Activated CD8-positive, alpha-beta memory T cell treated with anti-CD3 and anti-CD28 coated beads, Interleukin-2, amount 50 U/mL, for 24 hours (primary cell): ENCODE results near the gene NRP1.
"Not testable (repeated sequence)": the region's sequence is repeated elsewhere in the genome, so short reads cannot be mapped to it uniquely, and the experiment has no call there.

Source experiments
- DNase-seq: peaks from one replicate; pipeline ENCODE4 v3.0.0-alpha.2; 2020; ENCODE audit errors: extremely low read depth

NRP1 gene

GRCh38 chr10:33334153-33334804, at the start of gene NRP1:
Gene NRP1, minus strand, starts transcription at chr10:33334667. Its CDS starts 285 bp downstream, at chr10:33334382.
- DNase-seq = no peak

- not testable (repeated sequence) for DNase-seq
Measured at GRCh38 chr10:33384201-33384600, 49.7 kb upstream of the NRP1 start.

- no peak for DNase-seq
Measured at GRCh38 chr10:33382921-33383713, 48.6 kb upstream of the NRP1 start.

GRCh38 chr10:33382216-33382600, 47.7 kb upstream of the NRP1 start:
- DNase-seq = no peak

GRCh38 chr10:33381451-33382215, 47.2 kb upstream of the NRP1 start:
- no peak for DNase-seq

GRCh38 chr10:33377658-33378025, 43.2 kb upstream of the NRP1 start:
- DNase-seq = no peak

- no peak for DNase-seq
Measured at GRCh38 chr10:33376976-33377657, 42.6 kb upstream of the NRP1 start.

- no peak for DNase-seq
Measured at GRCh38 chr10:33376476-33376875, 42.0 kb upstream of the NRP1 start.

GRCh38 chr10:33373263-33373662, 38.8 kb upstream of the NRP1 start:
- no peak for DNase-seq

GRCh38 chr10:33371234-33371633, 36.8 kb upstream of the NRP1 start:
- DNase-seq = no peak

- no peak for DNase-seq
Measured at GRCh38 chr10:33370434-33370930, 36.0 kb upstream of the NRP1 start.

GRCh38 chr10:33368086-33368485, 33.6 kb upstream of the NRP1 start:
- no peak for DNase-seq

GRCh38 chr10:33365871-33366411, 31.5 kb upstream of the NRP1 start:
- DNase-seq = no peak

GRCh38 chr10:33365301-33365700, 30.8 kb upstream of the NRP1 start:
- no peak for DNase-seq

GRCh38 chr10:33363106-33363505, 28.6 kb upstream of the NRP1 start:
- no peak for DNase-seq

- no peak for DNase-seq
Measured at GRCh38 chr10:33358016-33358415, 23.5 kb upstream of the NRP1 start.

GRCh38 chr10:33355274-33355673, 20.8 kb upstream of the NRP1 start:
- no peak for DNase-seq

- no peak for DNase-seq
Measured at GRCh38 chr10:33353853-33354252, 19.4 kb upstream of the NRP1 start.

- DNase-seq = no peak
Measured at GRCh38 chr10:33353334-33353733, 18.9 kb upstream of the NRP1 start.

GRCh38 chr10:33352615-33353014, 18.1 kb upstream of the NRP1 start:
- no peak for DNase-seq

- DNase-seq = no peak
Measured at GRCh38 chr10:33352175-33352574, 17.7 kb upstream of the NRP1 start.

GRCh38 chr10:33350041-33350440, 15.6 kb upstream of the NRP1 start:
- DNase-seq = no peak
